ENCODE data around the gene DCLRE1A. TPM values are rescaled to one million over a fixed set of nuclear protein-coding genes. Genes with fewer than 3 reads are reported as not detected.

Gene DCLRE1A
- total RNA-seq, 1 experiment from 2014 or later: 15.0 TPM

DNA sequence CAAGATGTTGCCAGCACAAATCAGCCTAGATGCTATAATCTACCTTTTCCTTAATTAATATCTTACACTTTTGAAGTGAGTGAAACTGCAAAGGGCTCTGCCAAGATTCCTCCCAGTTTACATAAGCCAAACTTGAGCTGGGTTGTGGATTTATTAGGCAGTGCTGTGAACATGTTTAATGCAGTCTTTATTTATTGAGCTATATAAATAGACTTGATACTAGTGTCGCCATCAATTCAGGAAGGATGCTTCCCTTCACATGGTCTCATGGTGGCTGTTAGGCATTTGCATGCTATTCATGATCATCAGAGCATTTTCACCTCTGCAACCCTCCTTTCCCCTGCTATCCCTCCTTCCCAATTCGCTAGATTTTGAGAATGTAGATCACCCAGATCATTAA is 62.2 kb downstream of the DCLRE1A start:
- H3K27ac ChIP-seq (ENCODE audit: low read length): no peak overlapping the region
- peaks cover 3% of the 10 kb centered on the region; the same call in 1 of the 2 replicates for H3K4me1 ChIP-seq (ENCODE audit: control insufficient read depth, insufficient read depth, low read length)
- ATAC-seq: no peak
- H3K9me3 ChIP-seq (ENCODE audit: control insufficient read depth, insufficient read depth, low read depth, low read length): no peaks in the 10 kb centered on the region
- no peak for DNase-seq (ENCODE audit: low read depth, low spot score)
- TF ChIP-seq, protein P1, sequence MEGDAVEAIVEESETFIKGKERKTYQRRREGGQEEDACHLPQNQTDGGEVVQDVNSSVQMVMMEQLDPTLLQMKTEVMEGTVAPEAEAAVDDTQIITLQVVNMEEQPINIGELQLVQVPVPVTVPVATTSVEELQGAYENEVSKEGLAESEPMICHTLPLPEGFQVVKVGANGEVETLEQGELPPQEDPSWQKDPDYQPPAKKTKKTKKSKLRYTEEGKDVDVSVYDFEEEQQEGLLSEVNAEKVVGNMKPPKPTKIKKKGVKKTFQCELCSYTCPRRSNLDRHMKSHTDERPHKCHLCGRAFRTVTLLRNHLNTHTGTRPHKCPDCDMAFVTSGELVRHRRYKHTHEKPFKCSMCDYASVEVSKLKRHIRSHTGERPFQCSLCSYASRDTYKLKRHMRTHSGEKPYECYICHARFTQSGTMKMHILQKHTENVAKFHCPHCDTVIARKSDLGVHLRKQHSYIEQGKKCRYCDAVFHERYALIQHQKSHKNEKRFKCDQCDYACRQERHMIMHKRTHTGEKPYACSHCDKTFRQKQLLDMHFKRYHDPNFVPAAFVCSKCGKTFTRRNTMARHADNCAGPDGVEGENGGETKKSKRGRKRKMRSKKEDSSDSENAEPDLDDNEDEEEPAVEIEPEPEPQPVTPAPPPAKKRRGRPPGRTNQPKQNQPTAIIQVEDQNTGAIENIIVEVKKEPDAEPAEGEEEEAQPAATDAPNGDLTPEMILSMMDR (IDR thresholded peaks at IDR 0.05): no peak
- TF ChIP-seq REST (IDR thresholded peaks at IDR 0.05; ENCODE audit: insufficient read depth in 1 of 2, low read depth in 2 of 2, low read length in 1 of 2): no peak
- TF ChIP-seq TCF7L2 (IDR thresholded peaks at IDR 0.05; ENCODE audit: low read depth, low read length): no peak
- no peak for TF ChIP-seq POLR2AphosphoS5 (IDR thresholded peaks at IDR 0.05; ENCODE audit: low read depth, low read length)
- no peak for TF ChIP-seq SIN3A (IDR thresholded peaks at IDR 0.05; ENCODE audit: borderline replicate concordance, insufficient read depth, low read depth, low read length)
- intact Hi-C loops (cut with micrococcal nuclease; ENCODE audit: unreplicated experiment): no loop called here
- ChIA-PET CTCF (interaction anchor here (0.6 kb wide), 2 partner anchors 101 to 311 kb away, joined by 3 to 6 read pairs; no protein-coding TSS in a partner anchor), POLR2A (no interaction called here)
- no peak overlapping the region for H3K4me3 ChIP-seq (ENCODE audit: low read depth in 2 of 2, low read length in 2 of 2)
- in situ Hi-C loops (cut with HindIII; ENCODE audit: low pct_unique_long_range_greater_than_20kb, low sequenced_read_pairs): no loop called here
- BruUV-seq (replicated peaks): no TSS peak
- peaks cover 2% of the 10 kb centered on the region; the same call in 1 of the 2 replicates for H3K27me3 ChIP-seq (ENCODE audit: control insufficient read depth, insufficient read depth, low read length)
- H3K36me3 ChIP-seq (ENCODE audit: control insufficient read depth, insufficient read depth, low read length): no peaks in the 10 kb centered on the region

DNA sequence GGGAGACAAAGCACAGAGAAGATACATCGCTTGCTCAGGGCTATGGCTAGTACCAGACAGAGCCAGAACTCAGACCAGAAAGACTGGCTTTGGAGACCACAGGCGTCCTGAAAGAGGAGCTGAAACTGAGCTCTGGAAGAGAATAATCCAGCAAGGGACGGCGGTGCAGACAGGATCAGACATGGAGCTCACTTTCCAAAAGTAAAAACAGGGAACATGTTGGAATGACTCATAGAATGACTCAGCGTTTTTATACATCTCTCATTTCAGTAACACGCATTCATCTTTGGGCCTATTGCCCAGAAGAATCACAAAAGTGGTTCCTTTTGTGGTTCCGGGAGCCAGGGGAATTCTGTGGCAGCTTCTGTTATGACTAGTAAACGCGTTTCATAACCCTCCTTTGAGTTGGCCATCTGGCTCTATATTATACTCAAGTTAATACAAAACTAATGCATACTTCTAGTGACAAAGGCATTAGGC is 65.2 kb downstream of the DCLRE1A start:
- ATAC-seq (peak; percentile 77), DNase-seq (ENCODE audit: low read depth, low spot score) (peak; percentile 46)
- 0 out of 2 replicates have a peak overlapping the region, but pooled peaks have one; percentile 9 for H3K27ac ChIP-seq (ENCODE audit: low read length)
- no TSS peak for BruUV-seq (replicated peaks)
- no peaks in the 10 kb centered on the region for H3K27me3 ChIP-seq (ENCODE audit: control insufficient read depth, insufficient read depth, low read length)
- H3K9me3 ChIP-seq (ENCODE audit: control insufficient read depth, insufficient read depth, low read depth, low read length): no peaks in the 10 kb centered on the region
- no peaks in the 10 kb centered on the region for H3K36me3 ChIP-seq (ENCODE audit: control insufficient read depth, insufficient read depth, low read length)
- no peak overlapping the region for H3K4me3 ChIP-seq (ENCODE audit: low read depth in 2 of 2, low read length in 2 of 2)
- POLR2A ChIA-PET: no interaction called here
- in situ Hi-C loops (cut with HindIII; ENCODE audit: low pct_unique_long_range_greater_than_20kb, low sequenced_read_pairs) (no loop called here), intact Hi-C loops (cut with micrococcal nuclease; ENCODE audit: unreplicated experiment) (no loop called here)
- H3K4me1 ChIP-seq (ENCODE audit: control insufficient read depth, insufficient read depth, low read length): peaks cover 3% of the 10 kb centered on the region; the same call in 1 of the 2 replicates
- CTCF ChIA-PET: no interaction called here
- TF ChIP-seq POLR2AphosphoS5 (IDR thresholded peaks at IDR 0.05; ENCODE audit: low read depth, low read length): no peak

Other genes starting within 250 kb of the DCLRE1A start
- not detected for gene NRAP, start 190.0 kb downstream of the DCLRE1A start, total RNA-seq (2021; ENCODE audit: unreplicated experiment)
- gene CASP7, start 174.2 kb downstream of the DCLRE1A start, total RNA-seq (2021; ENCODE audit: unreplicated experiment): 38.2 TPM
- gene PLEKHS1, start 102.4 kb downstream of the DCLRE1A start, total RNA-seq (2021; ENCODE audit: unreplicated experiment): 0.21 TPM
- gene NHLRC2, start 579 bp upstream of the DCLRE1A start, total RNA-seq (2021; ENCODE audit: unreplicated experiment): 47.3 TPM
- gene ADRB1, start 189.8 kb upstream of the DCLRE1A start, total RNA-seq (2021; ENCODE audit: unreplicated experiment): 12.9 TPM

Measured in Panc1 (cell line).